H9 (cell line): ENCODE data around the gene TBC1D17. TPM values are rescaled to one million over a fixed set of nuclear protein-coding genes. Genes with fewer than 3 reads are reported as not detected.

ENCODE experiments used
- DNase-seq: peaks from one replicate; pipeline ENCODE4 v3.0.0-alpha.2; 2017
- H2AFZ ChIP-seq: one replicate; pipeline ENCODE4 v1.6.1; 2013; ENCODE audit warnings: mild to moderate bottlenecking, low read length, control low read depth, moderate library complexity
- H2AK5ac ChIP-seq: 2 replicates; pipeline ENCODE4 v1.6.1; 2013; ENCODE audit warnings: low read length, control low read depth, mixed read lengths; ENCODE audit not compliant: insufficient read length
- H2BK120ac ChIP-seq: one replicate; pipeline ENCODE4 v1.6.1; 2013; ENCODE audit warnings: low read depth, mild to moderate bottlenecking, low read length, control low read depth, inconsistent platforms; ENCODE audit not compliant: poor library complexity, severe bottlenecking
- H2BK12ac ChIP-seq: 2 replicates; pipeline ENCODE4 v1.6.1; 2013; ENCODE audit warnings: low read length, control low read depth, mixed read lengths, low read depth; ENCODE audit not compliant: insufficient read length
- H2BK15ac ChIP-seq: 2 replicates; pipeline ENCODE4 v1.6.1; 2013; ENCODE audit warnings: low read depth, low read length, control low read depth
- H2BK20ac ChIP-seq: one replicate; pipeline ENCODE4 v1.6.1; 2013; ENCODE audit warnings: low read depth, mild to moderate bottlenecking, low read length, control low read depth, inconsistent platforms; ENCODE audit not compliant: poor library complexity, severe bottlenecking
- H2BK5ac ChIP-seq: 2 replicates; pipeline ENCODE4 v1.6.1; 2013; ENCODE audit warnings: low read length, control low read depth, mixed read lengths; ENCODE audit not compliant: insufficient read length
- H3K14ac ChIP-seq: 2 replicates; pipeline ENCODE4 v1.6.1; 2013; ENCODE audit warnings: low read length, control low read depth; ENCODE audit not compliant: insufficient read depth
- H3K18ac ChIP-seq: 2 replicates; pipeline ENCODE4 v1.6.1; 2013; ENCODE audit warnings: low read depth, mild to moderate bottlenecking, mixed read lengths, low read length, control low read depth; ENCODE audit not compliant: insufficient read length
- H3K23ac ChIP-seq: 2 replicates; pipeline ENCODE4 v1.6.1; 2013; ENCODE audit warnings: low read length, control low read depth, mixed read lengths, low read depth; ENCODE audit not compliant: insufficient read length
- H3K23me2 ChIP-seq: 2 replicates; pipeline ENCODE4 v1.6.1; 2013; ENCODE audit warnings: low read depth, mild to moderate bottlenecking, mixed read lengths, low read length, control low read depth; ENCODE audit not compliant: insufficient read length, poor library complexity, severe bottlenecking
- H3K27ac ChIP-seq: 2 replicates; pipeline ENCODE4 v1.5.1; 2013; ENCODE audit warnings: low read length, control low read depth, mixed read lengths, low read depth; ENCODE audit not compliant: insufficient read length
- H3K27me3 ChIP-seq: 2 replicates; pipeline ENCODE4 v1.6.1; 2013; ENCODE audit warnings: low read length, control low read depth, inconsistent platforms; ENCODE audit not compliant: insufficient read depth
- H3K4ac ChIP-seq: 2 replicates; pipeline ENCODE4 v1.6.1; 2013; ENCODE audit warnings: low read depth, mild to moderate bottlenecking, control low read depth, inconsistent platforms, low read length, moderate library complexity
- H3K4me1 ChIP-seq: 2 replicates; pipeline ENCODE4 v1.6.1; 2013; ENCODE audit warnings: low read length, control low read depth, inconsistent platforms; ENCODE audit not compliant: insufficient read depth
- H3K4me2 ChIP-seq: 2 replicates; pipeline ENCODE4 v1.6.1; 2013; ENCODE audit warnings: low read length, control low read depth, mixed read lengths; ENCODE audit not compliant: insufficient read length, insufficient read depth
- H3K56ac ChIP-seq: 2 replicates; pipeline ENCODE4 v1.6.1; 2013; ENCODE audit warnings: low read depth, mild to moderate bottlenecking, mixed read lengths, low read length, control low read depth; ENCODE audit not compliant: insufficient read length
- H3K79me1 ChIP-seq: 2 replicates; pipeline ENCODE4 v1.6.1; 2013; ENCODE audit warnings: low read depth, mild to moderate bottlenecking, moderate library complexity, low read length, control low read depth, inconsistent platforms; ENCODE audit not compliant: insufficient read depth, poor library complexity, severe bottlenecking
- H3K79me2 ChIP-seq: 2 replicates; pipeline ENCODE4 v1.6.1; 2013; ENCODE audit warnings: low read length, control low read depth, inconsistent platforms; ENCODE audit not compliant: insufficient read depth
- H3K9ac ChIP-seq: 2 replicates; pipeline ENCODE4 v1.6.1; 2013; ENCODE audit warnings: low read length, control low read depth, mixed read lengths; ENCODE audit not compliant: insufficient read length; ENCODE audit errors: extremely low read depth
- H3K9me3 ChIP-seq: one replicate; pipeline ENCODE4 v1.6.1; 2013; ENCODE audit warnings: low read depth, low read length, inconsistent platforms; ENCODE audit not compliant: control insufficient read depth
- H3T11ph ChIP-seq: one replicate; pipeline ENCODE4 v1.6.1; 2013; ENCODE audit warnings: mild to moderate bottlenecking, low read length, control low read depth, inconsistent platforms
- H4K20me1 ChIP-seq: one replicate; pipeline ENCODE4 v1.6.1; 2013; ENCODE audit not compliant: control insufficient read depth, insufficient read length, insufficient read depth
- H4K5ac ChIP-seq: 2 replicates; pipeline ENCODE4 v1.6.1; 2013; ENCODE audit warnings: low read depth, mild to moderate bottlenecking, mixed read lengths, low read length, control low read depth; ENCODE audit not compliant: insufficient read length
- H4K8ac ChIP-seq: replicated peaks from 2 replicates; pipeline ENCODE4 v1.6.1; 2013; ENCODE audit warnings: low read length, control low read depth, mixed read lengths, low read depth; ENCODE audit not compliant: insufficient read length
- H4K91ac ChIP-seq: 2 replicates; pipeline ENCODE4 v1.6.1; 2013; ENCODE audit warnings: low read depth, mild to moderate bottlenecking, moderate library complexity, mixed read lengths, low read length, control low read depth; ENCODE audit not compliant: insufficient read length
- H3K27ac Mint-ChIP-seq, 3 experiments: 2 replicates in 2 of 3; 3 replicates in 1 of 3; pipeline ENCODE4 v1.8.0; 2020 to 2021; ENCODE audit warnings: mixed read lengths in 3 of 3, mild to moderate bottlenecking in 1 of 3, moderate library complexity in 1 of 3
- H3K27me3 Mint-ChIP-seq: 2 replicates; pipeline ENCODE4 v1.8.0; 2021; ENCODE audit warnings: low read depth, mild to moderate bottlenecking, moderate library complexity, mixed read lengths
- H3K36me3 Mint-ChIP-seq, 3 experiments: 2 replicates in 2 of 3; 3 replicates in 1 of 3; pipeline ENCODE4 v1.8.0; 2020 to 2021; ENCODE audit warnings: low read depth in 3 of 3, mixed read lengths in 3 of 3; ENCODE audit not compliant: insufficient read depth in 1 of 3
- H3K4me1 Mint-ChIP-seq, 2 experiments: 2 replicates each; pipeline ENCODE4 v1.8.0; 2020; ENCODE audit warnings: mixed read lengths in 2 of 2
- H3K4me3 Mint-ChIP-seq, 2 experiments: 2 replicates in 1 of 2; 3 replicates in 1 of 2; pipeline ENCODE4 v1.8.0; 2020 to 2021; ENCODE audit warnings: mild to moderate bottlenecking in 2 of 2, mixed read lengths in 2 of 2, moderate library complexity in 1 of 2
- H3K9me3 Mint-ChIP-seq, 2 experiments: 2 replicates in 1 of 2; 3 replicates in 1 of 2; pipeline ENCODE4 v1.8.0; 2020; ENCODE audit warnings: mild to moderate bottlenecking in 2 of 2, mixed read lengths in 2 of 2, moderate library complexity in 1 of 2
- WGBS: extraction: QIAGEN DNeasy Blood & Tissue Kit; methylation state at CpG from one replicate; pipeline ENCODE4 v1.1.7; 2013; ENCODE audit warnings: missing lambda C conversion rate, low lambda C conversion rate, mixed read lengths; ENCODE audit not compliant: insufficient read length; ENCODE audit errors: extremely low coverage; 5-methylcytosine and 5-hydroxymethylcytosine counted together
- total RNA-seq: library from RNA; stranded (reverse); gene quantifications from 2 replicates; pipeline ENCODE4 v1.2.1, GENCODE V29; 2021
- TF ChIP-seq, protein P1 (sequence below): fragments of 200-600 bp; sonication (generic); conservative IDR thresholded peaks from 3 replicates; pipeline ENCODE4 v1.8.0; 2021; ENCODE audit warnings: antibody characterized with exemption, mild to moderate bottlenecking

TBC1D17 gene
- total RNA-seq, 1 experiment from 2014 or later = 33.6 TPM

DNA sequence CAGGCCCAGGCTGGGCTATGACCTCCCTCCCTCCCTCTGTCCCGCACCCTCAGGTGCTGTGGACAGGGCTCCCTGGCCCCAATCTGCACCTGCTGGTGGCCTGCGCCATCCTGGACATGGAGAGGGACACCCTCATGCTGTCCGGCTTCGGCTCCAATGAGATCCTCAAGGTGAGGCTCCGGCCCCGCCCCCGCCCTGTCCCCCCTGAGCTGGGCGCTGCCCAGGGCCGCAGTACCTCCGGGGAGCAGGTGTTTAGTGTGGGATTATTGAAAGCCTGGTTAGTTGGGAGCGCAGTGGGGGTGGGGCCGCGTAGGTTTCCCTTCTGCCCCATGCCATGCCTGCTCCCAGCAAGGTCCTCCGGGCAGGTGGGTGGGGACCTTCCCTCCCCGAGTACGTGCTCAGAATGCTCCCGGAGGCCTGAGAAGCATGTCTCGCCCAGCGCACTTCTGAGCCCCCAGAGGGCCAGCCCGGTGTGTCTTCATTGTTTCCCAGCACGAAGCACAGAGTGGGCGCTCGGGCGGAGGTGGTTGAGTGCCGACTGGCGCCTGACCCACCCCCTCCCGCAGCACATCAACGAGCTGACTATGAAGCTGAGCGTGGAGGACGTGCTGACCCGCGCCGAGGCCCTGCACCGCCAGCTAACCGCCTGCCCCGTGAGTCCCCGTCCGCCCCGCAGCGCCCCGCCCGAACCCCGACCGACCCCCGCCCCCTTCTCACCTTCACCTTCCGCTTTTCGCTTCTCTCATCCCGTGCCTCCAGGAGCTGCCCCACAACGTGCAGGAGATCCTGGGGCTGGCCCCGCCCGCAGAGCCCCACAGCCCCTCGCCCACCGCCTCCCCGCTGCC lies 10.4 kb downstream of the TBC1D17 start:
- no peaks in the 10 kb centered on the region for H3K4me1 ChIP-seq
- H3K23me2 ChIP-seq = peaks cover 3% of the 10 kb centered on the region
- H3K14ac ChIP-seq = no peak overlapping the region
- H3K9me3 ChIP-seq = no peaks in the 10 kb centered on the region
- Mint-ChIP-seq H3K27ac (no peak overlapping the region), H3K4me1 (peaks cover 3 to 20% of the 10 kb centered on the region in 2 experiments; a peak in 3 of 4 replicates), H3K36me3 (peaks cover 32 to 43% (median 38%) of the 10 kb centered on the region in 3 experiments), H3K27me3 (peaks cover 23% of the 10 kb centered on the region), H3K4me3 (no peak overlapping the region), H3K9me3 (peaks cover 0 to 11% of the 10 kb centered on the region in 2 experiments; a peak in 1 of 5 replicates)
- H3K4me2 ChIP-seq = no peak overlapping the region
- no peak overlapping the region for H4K5ac ChIP-seq
- H2BK120ac ChIP-seq = no peak overlapping the region
- H3K4ac ChIP-seq = no peak overlapping the region
- no peak overlapping the region for H3K56ac ChIP-seq
- H4K91ac ChIP-seq = no peak overlapping the region
- H2BK5ac ChIP-seq = no peak overlapping the region
- no peak overlapping the region for H2BK15ac ChIP-seq
- TF ChIP-seq, protein P1, sequence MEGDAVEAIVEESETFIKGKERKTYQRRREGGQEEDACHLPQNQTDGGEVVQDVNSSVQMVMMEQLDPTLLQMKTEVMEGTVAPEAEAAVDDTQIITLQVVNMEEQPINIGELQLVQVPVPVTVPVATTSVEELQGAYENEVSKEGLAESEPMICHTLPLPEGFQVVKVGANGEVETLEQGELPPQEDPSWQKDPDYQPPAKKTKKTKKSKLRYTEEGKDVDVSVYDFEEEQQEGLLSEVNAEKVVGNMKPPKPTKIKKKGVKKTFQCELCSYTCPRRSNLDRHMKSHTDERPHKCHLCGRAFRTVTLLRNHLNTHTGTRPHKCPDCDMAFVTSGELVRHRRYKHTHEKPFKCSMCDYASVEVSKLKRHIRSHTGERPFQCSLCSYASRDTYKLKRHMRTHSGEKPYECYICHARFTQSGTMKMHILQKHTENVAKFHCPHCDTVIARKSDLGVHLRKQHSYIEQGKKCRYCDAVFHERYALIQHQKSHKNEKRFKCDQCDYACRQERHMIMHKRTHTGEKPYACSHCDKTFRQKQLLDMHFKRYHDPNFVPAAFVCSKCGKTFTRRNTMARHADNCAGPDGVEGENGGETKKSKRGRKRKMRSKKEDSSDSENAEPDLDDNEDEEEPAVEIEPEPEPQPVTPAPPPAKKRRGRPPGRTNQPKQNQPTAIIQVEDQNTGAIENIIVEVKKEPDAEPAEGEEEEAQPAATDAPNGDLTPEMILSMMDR = no peak
- H3K27me3 ChIP-seq = no peaks in the 10 kb centered on the region; the same call in 1 of the 2 replicates
- H4K8ac ChIP-seq = no peak overlapping the region
- no peak overlapping the region for H3K18ac ChIP-seq
- no CpG with 5 or more reads among the region's 54 CpGs for WGBS
- H2BK12ac ChIP-seq = no peak overlapping the region
- no peak overlapping the region for H3K9ac ChIP-seq
- H3K23ac ChIP-seq = no peak overlapping the region
- H3T11ph ChIP-seq = no peak overlapping the region
- no peak overlapping the region for H3K27ac ChIP-seq
- H3K79me1 ChIP-seq = no peaks in the 10 kb centered on the region
- H2AK5ac ChIP-seq = no peak overlapping the region
- H4K20me1 ChIP-seq = peaks cover 5% of the 10 kb centered on the region
- no peak for DNase-seq
- H2AFZ ChIP-seq = no peak overlapping the region
- H2BK20ac ChIP-seq = no peak overlapping the region
- no peaks in the 10 kb centered on the region for H3K79me2 ChIP-seq
